ENCODE measurements around the gene RELA.

Gene RELA

DNA sequence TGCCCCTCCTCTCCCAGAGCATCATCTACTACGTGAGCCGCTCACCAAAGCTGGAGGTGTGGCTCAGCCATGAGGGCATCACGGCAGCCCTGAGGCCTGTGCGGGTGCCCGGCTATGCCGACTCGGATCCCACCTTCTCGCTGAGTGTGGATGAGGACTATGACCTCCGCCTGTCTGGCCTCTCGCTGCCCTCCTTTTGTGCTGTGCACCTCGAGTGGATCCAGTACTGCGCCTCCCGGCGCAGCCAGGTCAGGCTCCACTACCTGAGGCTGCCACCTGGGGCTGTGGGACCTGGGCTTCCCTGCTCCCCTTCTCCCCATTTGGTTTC, 28.6 kb downstream of the RELA start:
- H3K4me1 ChIP-seq (ENCODE audit: low read length), result peaks cover 12% of the 10 kb centered on the region
- no peaks in the 10 kb centered on the region for H3K27me3 ChIP-seq (ENCODE audit: low read depth, low read length)
- H4K20me1 ChIP-seq (ENCODE audit: insufficient read depth, low read length), result no peaks in the 10 kb centered on the region
- peaks cover 31% of the 10 kb centered on the region for H3K36me3 ChIP-seq (replicated peaks; ENCODE audit: low read depth, low read length)
- H2AFZ ChIP-seq (ENCODE audit: low read depth, low read length), result no peak overlapping the region
- H3K27ac ChIP-seq (ENCODE audit: low read length), result no peak overlapping the region
- TF ChIP-seq CTCF (IDR thresholded peaks at IDR 0.05; ENCODE audit: low read depth, low read length) (no peak), EZH2phosphoT487 (IDR thresholded peaks at IDR 0.05; ENCODE audit: low read depth) (no peak)
- no peak overlapping the region for H3K4me3 ChIP-seq (ENCODE audit: low read length)
- H3K9ac ChIP-seq (ENCODE audit: low read length), result no peak overlapping the region
- peaks cover 10% of the 10 kb centered on the region for H3K79me2 ChIP-seq (ENCODE audit: low read length)
- H3K9me3 ChIP-seq (ENCODE audit: insufficient read depth, low read length), result no peaks in the 10 kb centered on the region
- H3K4me2 ChIP-seq (ENCODE audit: low read length), result no peak overlapping the region

DNA sequence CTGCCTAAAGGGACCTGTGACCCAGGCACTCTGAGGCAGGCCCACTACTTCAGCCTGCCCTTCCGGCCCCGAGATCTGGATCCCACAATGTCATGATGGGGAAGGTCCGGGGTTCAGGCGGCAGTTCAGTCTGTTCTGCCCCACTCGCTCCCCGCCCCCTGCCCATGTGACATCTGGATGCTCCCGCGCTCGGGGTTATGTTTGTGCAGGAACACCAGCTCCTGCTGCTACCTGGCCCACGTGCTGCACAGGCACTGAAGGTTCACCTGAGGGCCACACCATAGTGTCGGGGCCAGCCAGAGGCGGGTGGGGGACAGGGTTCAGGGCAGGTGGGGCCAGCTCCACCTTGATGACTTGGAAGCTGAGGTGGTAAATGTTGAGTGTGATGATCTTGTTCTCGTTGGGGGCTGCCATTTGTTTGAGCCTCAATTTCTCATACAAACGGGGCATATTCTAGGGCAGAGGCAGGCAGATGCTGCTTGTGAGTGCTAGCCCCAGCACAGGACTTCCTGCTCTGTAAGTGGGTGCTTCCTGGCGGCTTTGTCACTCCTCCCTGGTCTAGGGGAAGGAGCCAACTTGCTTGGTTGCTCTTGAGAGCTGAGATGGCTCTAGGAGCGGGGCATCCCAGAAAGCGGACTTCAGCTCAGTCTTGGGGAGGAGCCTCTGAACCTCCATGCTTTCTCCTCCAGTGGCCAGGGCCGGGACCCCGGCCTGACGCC, 29.2 kb downstream of the RELA start:
- Histone ChIP-seq H4K20me1 (ENCODE audit: insufficient read depth, low read length) (no peaks in the 10 kb centered on the region), H3K9ac (ENCODE audit: low read length) (no peak overlapping the region), H3K27me3 (ENCODE audit: low read depth, low read length) (no peaks in the 10 kb centered on the region), H3K4me3 (ENCODE audit: low read length) (no peak overlapping the region), H3K27ac (ENCODE audit: low read length) (no peak overlapping the region), H2AFZ (ENCODE audit: low read depth, low read length) (no peak overlapping the region), H3K9me3 (ENCODE audit: insufficient read depth, low read length) (no peaks in the 10 kb centered on the region), H3K4me2 (ENCODE audit: low read length) (no peak overlapping the region), H3K4me1 (ENCODE audit: low read length) (peaks cover 7% of the 10 kb centered on the region), H3K79me2 (ENCODE audit: low read length) (peaks cover 6% of the 10 kb centered on the region), H3K36me3 (replicated peaks; ENCODE audit: low read depth, low read length) (peaks cover 35% of the 10 kb centered on the region)
- TF ChIP-seq EZH2phosphoT487 (IDR thresholded peaks at IDR 0.05; ENCODE audit: low read depth) (no peak), CTCF (IDR thresholded peaks at IDR 0.05; ENCODE audit: low read depth, low read length) (no peak)

DNA sequence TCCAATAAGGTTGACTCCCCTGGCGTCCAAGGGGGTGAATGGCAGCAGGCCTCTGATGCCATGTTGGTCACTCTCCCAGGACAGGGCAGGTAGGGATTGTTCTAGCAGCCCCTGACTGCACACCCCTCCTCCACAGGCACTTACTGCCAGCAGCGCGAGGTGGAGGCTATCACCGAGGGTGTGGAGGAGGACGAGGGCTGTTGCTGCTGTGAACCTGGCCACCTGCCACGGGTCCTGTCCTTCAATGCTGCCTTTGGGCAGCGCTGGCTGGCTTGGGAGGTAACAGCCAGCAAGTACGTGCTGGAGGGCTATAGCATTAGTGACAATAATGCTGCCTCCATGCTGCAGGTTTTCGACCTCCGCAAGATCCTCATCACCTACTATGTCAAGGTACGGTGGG, 32.5 kb downstream of the RELA start:
- no peak overlapping the region for H3K9ac ChIP-seq (ENCODE audit: low read length)
- H2AFZ ChIP-seq (ENCODE audit: low read depth, low read length), result no peak overlapping the region
- TF ChIP-seq CTCF (IDR thresholded peaks at IDR 0.05; ENCODE audit: low read depth, low read length) (no peak), EZH2phosphoT487 (IDR thresholded peaks at IDR 0.05; ENCODE audit: low read depth) (no peak)
- H3K4me2 ChIP-seq (ENCODE audit: low read length), result no peak overlapping the region
- peaks cover 56% of the 10 kb centered on the region for H3K36me3 ChIP-seq (replicated peaks; ENCODE audit: low read depth, low read length)
- no peak overlapping the region for H3K4me3 ChIP-seq (ENCODE audit: low read length)
- no peaks in the 10 kb centered on the region for H3K79me2 ChIP-seq (ENCODE audit: low read length)
- H3K4me1 ChIP-seq (ENCODE audit: low read length), result no peaks in the 10 kb centered on the region
- H3K27ac ChIP-seq (ENCODE audit: low read length), result no peak overlapping the region
- H4K20me1 ChIP-seq (ENCODE audit: insufficient read depth, low read length), result no peaks in the 10 kb centered on the region
- no peaks in the 10 kb centered on the region for H3K9me3 ChIP-seq (ENCODE audit: insufficient read depth, low read length)
- no peaks in the 10 kb centered on the region for H3K27me3 ChIP-seq (ENCODE audit: low read depth, low read length)

DNA sequence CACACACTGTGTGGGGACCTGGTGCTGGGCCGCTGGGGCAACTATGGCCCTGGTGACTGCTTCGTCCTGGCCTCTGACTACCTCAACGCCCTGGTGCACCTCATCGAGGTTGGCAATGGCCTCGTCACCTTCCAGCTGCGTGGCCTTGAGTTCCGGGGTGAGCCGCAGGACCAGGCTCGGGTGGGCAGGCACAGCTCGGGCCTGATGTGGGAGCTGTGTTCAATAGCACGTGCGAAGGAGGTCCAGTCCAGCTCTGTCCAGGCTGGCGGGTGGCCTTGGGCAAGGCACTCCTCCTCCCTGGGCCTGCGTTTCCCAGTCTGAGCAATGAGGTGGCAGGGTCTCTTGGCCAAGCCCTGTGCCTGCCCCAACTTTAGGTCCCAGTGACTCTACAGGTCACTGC, 33.1 kb downstream of the RELA start:
- Histone ChIP-seq H3K9ac (ENCODE audit: low read length) (no peak overlapping the region), H4K20me1 (ENCODE audit: insufficient read depth, low read length) (no peaks in the 10 kb centered on the region), H3K9me3 (ENCODE audit: insufficient read depth, low read length) (no peaks in the 10 kb centered on the region), H3K4me1 (ENCODE audit: low read length) (no peaks in the 10 kb centered on the region), H3K36me3 (replicated peaks; ENCODE audit: low read depth, low read length) (peaks cover 54% of the 10 kb centered on the region), H3K4me2 (ENCODE audit: low read length) (no peak overlapping the region), H3K79me2 (ENCODE audit: low read length) (no peaks in the 10 kb centered on the region), H3K27ac (ENCODE audit: low read length) (no peak overlapping the region), H3K4me3 (ENCODE audit: low read length) (no peak overlapping the region), H2AFZ (ENCODE audit: low read depth, low read length) (no peak overlapping the region), H3K27me3 (ENCODE audit: low read depth, low read length) (no peaks in the 10 kb centered on the region)
- TF ChIP-seq EZH2phosphoT487 (IDR thresholded peaks at IDR 0.05; ENCODE audit: low read depth) (no peak), CTCF (IDR thresholded peaks at IDR 0.05; ENCODE audit: low read depth, low read length) (no peak)
